Neural cell (in vitro differentiated cells): ENCODE measurements around the gene HEATR9. TPM values are rescaled to one million over a fixed set of nuclear protein-coding genes. Genes with fewer than 3 reads are reported as not detected.

Source experiments
- H2AFZ ChIP-seq: fragments of 200-600, 300-800 bp; sonication (generic), shearing (Covaris generic); 2 replicates; pipeline ENCODE4 v1.6.0; 2014; ENCODE audit warnings: low read depth, mild to moderate bottlenecking, antibody characterized with exemption, low read length, moderate library complexity
- H3F3A ChIP-seq: fragments of 200-600 bp; shearing (Covaris generic); 2 replicates; pipeline ENCODE4 v1.6.1; 2016; ENCODE audit warnings: mild to moderate bottlenecking, moderate library complexity, mixed read lengths, antibody characterized with exemption, low read length; ENCODE audit not compliant: insufficient read depth, poor library complexity, severe bottlenecking
- H3K27ac ChIP-seq: fragments of 200-600, 300-800 bp; sonication (generic), shearing (Covaris generic); 2 replicates; pipeline ENCODE4 v1.5.1; 2014; ENCODE audit warnings: mild to moderate bottlenecking, low read length, moderate library complexity
- H3K27me3 ChIP-seq: fragments of 300-800, 200-600 bp; sonication (generic), shearing (Covaris generic); 2 replicates; pipeline ENCODE4 v1.6.0; 2014; ENCODE audit warnings: mild to moderate bottlenecking, low read depth, low read length, moderate library complexity; ENCODE audit not compliant: insufficient read depth
- H3K36me3 ChIP-seq: fragments of 300-800, 200-600 bp; sonication (generic), shearing (Covaris generic); 2 replicates; pipeline ENCODE4 v1.5.1; 2014; ENCODE audit warnings: mild to moderate bottlenecking, antibody characterized with exemption, low read length, moderate library complexity; ENCODE audit not compliant: insufficient read depth
- H3K4me2 ChIP-seq: fragments of 300-800, 200-600 bp; sonication (generic), shearing (Covaris generic); 2 replicates; pipeline ENCODE4 v1.6.0; 2014; ENCODE audit warnings: mild to moderate bottlenecking, low read length
- H3K4me3 ChIP-seq: fragments of 300-800, 200-600 bp; sonication (generic), shearing (Covaris generic); 2 replicates; pipeline ENCODE4 v1.5.1; 2014; ENCODE audit warnings: mild to moderate bottlenecking, low read length, moderate library complexity
- H3K79me2 ChIP-seq: fragments of 200-600 bp; shearing (Covaris generic); replicated peaks from 2 replicates; pipeline ENCODE4 v1.6.0; 2014; ENCODE audit warnings: mild to moderate bottlenecking, low read length, moderate library complexity; ENCODE audit not compliant: insufficient read depth
- H3K9ac ChIP-seq: fragments of 300-800, 200-600 bp; sonication (generic), shearing (Covaris generic); 2 replicates; pipeline ENCODE4 v1.6.1; 2016; ENCODE audit warnings: mild to moderate bottlenecking, low read length, mixed read lengths
- H3K9me2 ChIP-seq: fragments of 200-600 bp; shearing (Covaris generic); 2 replicates; pipeline ENCODE4 v1.6.1; 2016; ENCODE audit warnings: mild to moderate bottlenecking, low read length, mixed read lengths; ENCODE audit not compliant: insufficient read depth
- H3K9me3 ChIP-seq: fragments of 200-600, 300-800 bp; sonication (generic), shearing (Covaris generic); 2 replicates; pipeline ENCODE4 v1.6.1; 2016; ENCODE audit warnings: mild to moderate bottlenecking, mixed run types, low read length, moderate library complexity, mixed read lengths
- H4K20me1 ChIP-seq: fragments of 200-600 bp; shearing (Covaris generic); 2 replicates; pipeline ENCODE4 v1.6.1; 2016; ENCODE audit warnings: mild to moderate bottlenecking, mixed run types; ENCODE audit not compliant: insufficient read depth
- CTCF ChIP-seq: fragments of 450-650 bp; IDR thresholded peaks from 2 replicates; pipeline ENCODE4 v1.5.1; 2014; ENCODE audit warnings: antibody characterized with exemption, mild to moderate bottlenecking, moderate library complexity; ENCODE audit not compliant: poor library complexity, severe bottlenecking
- EP300 ChIP-seq: fragments of 450-650 bp; conservative IDR thresholded peaks from 2 replicates; pipeline ENCODE4 v1.6.1; 2014; ENCODE audit warnings: antibody characterized with exemption, mild to moderate bottlenecking, moderate library complexity; ENCODE audit not compliant: poor library complexity, severe bottlenecking
- EZH2 ChIP-seq: fragments of 200-600, 300-800 bp; shearing (Covaris generic), sonication (generic); IDR thresholded peaks from 2 replicates; pipeline ENCODE4 v1.6.1; 2014; ENCODE audit warnings: antibody characterized with exemption, low read length, borderline replicate concordance, mild to moderate bottlenecking; ENCODE audit not compliant: insufficient read depth, poor library complexity, severe bottlenecking
- MXI1 ChIP-seq: fragments of 450-650 bp; conservative IDR thresholded peaks from 2 replicates; pipeline ENCODE4 v1.6.1; 2014; ENCODE audit warnings: antibody characterized with exemption, mild to moderate bottlenecking; ENCODE audit not compliant: poor library complexity, severe bottlenecking
- POLR2AphosphoS5 ChIP-seq: IDR thresholded peaks from 2 replicates; pipeline ENCODE4 v1.6.1; 2012
- RAD21 ChIP-seq: fragments of 450-650 bp; conservative IDR thresholded peaks from 2 replicates; pipeline ENCODE4 v1.6.1; 2014; ENCODE audit warnings: antibody characterized with exemption, mild to moderate bottlenecking, moderate library complexity
- REST ChIP-seq: IDR thresholded peaks from 2 replicates; pipeline ENCODE4 v1.6.1; 2012; ENCODE audit warnings: borderline replicate concordance
- SMC3 ChIP-seq: fragments of 450-650 bp; conservative IDR thresholded peaks from 2 replicates; pipeline ENCODE4 v1.6.1; 2014; ENCODE audit warnings: antibody characterized with exemption, mild to moderate bottlenecking, moderate library complexity; ENCODE audit not compliant: poor library complexity
- TAF1 ChIP-seq: IDR thresholded peaks from 2 replicates; pipeline ENCODE4 v1.6.1; 2012; ENCODE audit warnings: low read depth
- polyA plus RNA-seq: library from polyadenylated mRNA; depleted of rRNA; stranded (reverse); fragments of >200 nt; gene quantifications from 2 replicates; pipeline ENCODE4 v1.2.3, GENCODE V29; 2014

Gene HEATR9
- polyA plus RNA-seq, 1 donor from 2014 or later = not detected

- no peak overlapping the region for H3K4me3 ChIP-seq
- no peaks in the 10 kb centered on the region for H3K9me2 ChIP-seq
- no peaks in the 10 kb centered on the region for H3K27me3 ChIP-seq
- H3K36me3 ChIP-seq = no peaks in the 10 kb centered on the region
- H3K4me2 ChIP-seq = no peak overlapping the region
- H4K20me1 ChIP-seq = no peaks in the 10 kb centered on the region
- no peak overlapping the region for H3K27ac ChIP-seq
- no peak overlapping the region for H3K9ac ChIP-seq
- H3F3A ChIP-seq = no peaks in the 10 kb centered on the region
- no peak overlapping the region for H2AFZ ChIP-seq
- H3K9me3 ChIP-seq = no peaks in the 10 kb centered on the region
- TF ChIP-seq TAF1 (no peak), CTCF (peak; percentile 66), MXI1 (no peak), SMC3 (no peak), POLR2AphosphoS5 (no peak), EP300 (no peak), EZH2 (no peak), REST (no peak), RAD21 (peak; percentile 42)
- no peaks in the 10 kb centered on the region for H3K79me2 ChIP-seq
These were observed 19.0 kb downstream of the HEATR9 start for GRCh38 chr17:35849469-35850348.

GRCh38 chr17:35847633-35848373 is 20.9 kb downstream of the HEATR9 start:
- no peaks in the 10 kb centered on the region for H3K9me3 ChIP-seq
- TF ChIP-seq CTCF (no peak), TAF1 (no peak), MXI1 (no peak), POLR2AphosphoS5 (no peak), EP300 (no peak), EZH2 (no peak), RAD21 (no peak), REST (no peak), SMC3 (no peak)
- H3K9ac ChIP-seq = no peak overlapping the region
- no peak overlapping the region for H3K27ac ChIP-seq
- no peak overlapping the region for H3K4me3 ChIP-seq
- H3F3A ChIP-seq = no peaks in the 10 kb centered on the region
- H3K36me3 ChIP-seq = no peaks in the 10 kb centered on the region
- H3K4me2 ChIP-seq = no peak overlapping the region
- no peaks in the 10 kb centered on the region for H3K79me2 ChIP-seq
- H2AFZ ChIP-seq = no peak overlapping the region
- H4K20me1 ChIP-seq = no peaks in the 10 kb centered on the region
- no peaks in the 10 kb centered on the region for H3K27me3 ChIP-seq
- no peaks in the 10 kb centered on the region for H3K9me2 ChIP-seq
